Kidney epithelial cell (primary cell): ENCODE results near the gene KLRD1. TPM values are rescaled to one million over a fixed set of nuclear protein-coding genes. Genes with fewer than 3 reads are reported as not detected.
"Not testable (repeated sequence)": the region's sequence is repeated elsewhere in the genome, so short reads cannot be mapped to it uniquely, and the experiment has no call there.

ENCODE experiments used
- DNase-seq: peaks from one replicate; pipeline ENCODE4 v3.0.0-alpha.2; 2010; ENCODE audit warnings: low read depth
- H3K27me3 ChIP-seq: 2 replicates; pipeline ENCODE4 v1.6.0; 2011; ENCODE audit warnings: low read length; ENCODE audit not compliant: control insufficient read depth, insufficient read depth
- H3K36me3 ChIP-seq: 2 replicates; pipeline ENCODE4 v1.5.1; 2011; ENCODE audit warnings: low read length; ENCODE audit not compliant: control insufficient read depth, insufficient read depth
- H3K4me3 ChIP-seq: 2 replicates; pipeline ENCODE4 v1.5.1; 2011; ENCODE audit warnings: low read depth, mild to moderate bottlenecking, control low read depth, low read length
- total RNA-seq: library from RNA; depleted of rRNA; stranded (reverse); fragments of >200 nt; gene quantifications from 2 replicates; pipeline ENCODE4 v1.2.3, GENCODE V29; 2015
- TF ChIP-seq, protein P1 (sequence below): IDR thresholded peaks from 2 replicates; pipeline ENCODE4 v1.5.1; 2011; ENCODE audit warnings: mild to moderate bottlenecking, moderate library complexity, low read length, control low read depth, inconsistent platforms; ENCODE audit not compliant: insufficient read depth, poor library complexity, severe bottlenecking

The KLRD1 gene
- total RNA-seq, 1 donor from 2014 or later: under 0.01 TPM

DNA sequence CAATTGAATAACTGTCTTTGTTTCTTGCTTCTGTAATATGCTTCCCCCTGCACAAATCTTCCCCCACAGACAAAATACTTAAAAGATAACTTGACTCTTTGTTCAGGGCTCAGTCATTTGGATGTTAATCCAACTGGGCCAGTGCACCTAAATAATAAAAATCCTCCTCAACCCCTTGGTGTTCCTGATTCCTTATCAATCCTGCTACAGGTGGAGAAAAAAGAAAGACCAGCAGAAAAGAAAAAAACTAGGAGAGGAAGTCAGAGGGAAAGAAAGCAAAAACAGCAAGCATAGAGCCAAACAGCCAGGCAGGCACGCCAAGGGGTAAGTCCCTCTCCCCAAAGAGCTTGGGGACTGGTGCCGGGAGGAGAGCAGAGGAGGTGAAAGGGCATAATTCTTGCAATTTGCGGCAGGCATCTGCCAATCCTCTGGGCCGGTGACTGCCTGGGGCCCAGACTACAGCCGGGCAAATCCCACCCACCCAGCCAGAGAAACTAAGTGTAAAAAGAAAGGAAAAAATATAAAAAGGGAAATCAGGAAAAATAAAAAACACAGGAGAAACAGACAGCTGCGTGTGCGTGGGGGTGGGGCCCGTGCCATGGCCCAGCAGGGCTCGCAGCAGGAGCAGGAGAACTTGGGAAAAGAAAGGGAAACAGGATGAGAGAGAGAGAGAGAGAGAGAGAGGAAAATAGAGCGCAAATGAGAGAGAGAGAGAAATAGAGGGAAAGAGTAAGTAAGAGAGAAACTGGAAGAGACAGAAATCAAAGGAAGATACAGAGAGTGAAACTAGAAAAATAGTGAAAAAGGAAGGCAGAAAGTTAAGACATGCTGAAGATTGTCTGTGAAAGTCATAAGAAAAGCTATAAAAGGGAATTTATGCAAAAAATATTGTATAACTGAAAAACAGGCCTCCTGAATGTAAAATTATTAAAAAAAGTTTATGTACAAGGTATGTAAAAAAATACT, 60.8 kb downstream of the KLRD1 start:
- H3K4me3 ChIP-seq: no peak overlapping the region
- H3K36me3 ChIP-seq: no peaks in the 10 kb centered on the region
- H3K27me3 ChIP-seq: no peaks in the 10 kb centered on the region
- DNase-seq: no peak
- TF ChIP-seq, protein P1, sequence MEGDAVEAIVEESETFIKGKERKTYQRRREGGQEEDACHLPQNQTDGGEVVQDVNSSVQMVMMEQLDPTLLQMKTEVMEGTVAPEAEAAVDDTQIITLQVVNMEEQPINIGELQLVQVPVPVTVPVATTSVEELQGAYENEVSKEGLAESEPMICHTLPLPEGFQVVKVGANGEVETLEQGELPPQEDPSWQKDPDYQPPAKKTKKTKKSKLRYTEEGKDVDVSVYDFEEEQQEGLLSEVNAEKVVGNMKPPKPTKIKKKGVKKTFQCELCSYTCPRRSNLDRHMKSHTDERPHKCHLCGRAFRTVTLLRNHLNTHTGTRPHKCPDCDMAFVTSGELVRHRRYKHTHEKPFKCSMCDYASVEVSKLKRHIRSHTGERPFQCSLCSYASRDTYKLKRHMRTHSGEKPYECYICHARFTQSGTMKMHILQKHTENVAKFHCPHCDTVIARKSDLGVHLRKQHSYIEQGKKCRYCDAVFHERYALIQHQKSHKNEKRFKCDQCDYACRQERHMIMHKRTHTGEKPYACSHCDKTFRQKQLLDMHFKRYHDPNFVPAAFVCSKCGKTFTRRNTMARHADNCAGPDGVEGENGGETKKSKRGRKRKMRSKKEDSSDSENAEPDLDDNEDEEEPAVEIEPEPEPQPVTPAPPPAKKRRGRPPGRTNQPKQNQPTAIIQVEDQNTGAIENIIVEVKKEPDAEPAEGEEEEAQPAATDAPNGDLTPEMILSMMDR: no peak

- H3K36me3 ChIP-seq: no peaks in the 10 kb centered on the region
- TF ChIP-seq, protein P1: no peak
- no peak for DNase-seq
- no peak overlapping the region for H3K4me3 ChIP-seq
- no peaks in the 10 kb centered on the region for H3K27me3 ChIP-seq
These were observed 62.1 kb downstream of the KLRD1 start for GRCh38 chr12:10369557-10370415.

DNA sequence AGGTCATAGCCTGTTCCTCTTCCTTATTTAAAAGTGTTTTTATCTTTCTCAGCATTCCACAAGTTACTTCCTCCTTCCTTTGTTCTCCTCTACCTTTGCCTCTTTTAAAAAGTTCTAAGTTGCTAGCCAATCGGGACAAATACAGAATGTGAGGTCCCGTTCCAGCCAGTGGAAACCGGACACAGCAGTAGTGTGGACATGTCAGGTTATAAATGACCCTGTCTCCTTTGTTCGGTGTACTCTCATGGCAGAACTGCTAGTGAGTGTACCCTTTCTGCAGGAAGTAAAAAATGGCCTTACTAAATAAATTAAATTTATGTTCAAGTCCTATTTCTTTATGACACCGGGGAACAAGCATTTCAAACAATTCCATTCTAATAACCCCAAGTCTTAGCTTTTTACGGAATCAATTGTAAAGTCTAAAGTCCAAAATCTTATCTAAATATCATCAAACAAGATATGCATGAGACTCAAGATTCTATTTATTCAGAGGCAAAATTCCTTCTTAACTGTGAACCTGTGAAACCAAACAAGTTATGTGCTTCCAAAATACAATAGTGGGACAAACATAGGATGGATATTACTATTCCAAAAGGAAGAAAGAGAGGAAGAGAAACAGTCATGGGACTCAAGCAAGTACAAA, 64.3 kb downstream of the KLRD1 start:
- H3K36me3 ChIP-seq, DNase-seq, H3K4me3 ChIP-seq: not testable (repeated sequence)

GRCh38 chr12:10372559-10372958, 64.9 kb downstream of the KLRD1 start:
- TF ChIP-seq, protein P1: no peak
- no peak for DNase-seq

More for the DNA sequence above, 64.3 kb downstream of the KLRD1 start:
- H3K27me3 ChIP-seq: not testable (repeated sequence)

GRCh38 chr12:10374624-10375018, 67.0 kb downstream of the KLRD1 start:
- Histone ChIP-seq H3K27me3 (no peaks in the 10 kb centered on the region), H3K36me3 (no peaks in the 10 kb centered on the region), H3K4me3 (no peak overlapping the region)
- TF ChIP-seq, protein P1: no peak
- no peak for DNase-seq

More at GRCh38 chr12:10372559-10372958, 64.9 kb downstream of the KLRD1 start:
- H3K27me3 ChIP-seq: no peaks in the 10 kb centered on the region
- H3K36me3 ChIP-seq: no peaks in the 10 kb centered on the region
- H3K4me3 ChIP-seq: no peak overlapping the region

DNA sequence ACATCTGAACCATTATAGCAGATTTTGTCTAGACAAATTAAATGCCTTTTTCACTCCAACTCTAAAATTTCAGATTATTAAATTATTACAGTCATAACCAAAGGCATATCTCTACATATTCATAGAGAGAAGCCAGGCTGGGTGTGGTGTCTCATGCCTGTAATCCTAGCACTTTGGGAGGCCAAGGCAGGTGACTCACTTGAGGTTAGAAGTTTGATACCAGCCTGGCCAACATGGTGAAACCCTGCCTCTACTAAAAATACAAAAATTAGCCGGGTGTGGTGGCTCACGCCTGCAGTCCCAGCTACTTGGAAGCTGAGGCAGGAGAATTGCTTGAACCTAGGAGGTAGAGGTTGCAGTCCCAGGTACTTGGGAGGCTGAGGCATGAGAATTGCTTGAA, 71.1 kb downstream of the KLRD1 start:
- H3K4me3 ChIP-seq, DNase-seq, H3K36me3 ChIP-seq, H3K27me3 ChIP-seq: not testable (repeated sequence)

Other genes starting within 250 kb of the KLRD1 start
- 0.04 TPM in 1 of 2 replicates, not detected in the other for gene CLEC1A, start 208.9 kb upstream of the KLRD1 start, total RNA-seq
- gene CLEC7A, start 177.7 kb upstream of the KLRD1 start, total RNA-seq: 0.07 and 0.13 TPM in 2 replicates
- not detected in 2 replicates for gene OLR1, start 135.7 kb upstream of the KLRD1 start, total RNA-seq
- gene TMEM52B, start 128.8 kb upstream of the KLRD1 start, total RNA-seq: 0.48 TPM in 1 of 2 replicates, not detected in the other
- gene GABARAPL1, start 95.0 kb upstream of the KLRD1 start, total RNA-seq: 44.2 and 47.0 TPM in 2 replicates
- gene KLRK1, start 82.2 kb downstream of the KLRD1 start, total RNA-seq: 0.48 TPM in 1 of 2 replicates, not detected in the other
- gene KLRC4, start 101.9 kb downstream of the KLRD1 start, total RNA-seq: not detected in 2 replicates
- not detected in 2 replicates for gene KLRC3, start 112.7 kb downstream of the KLRD1 start, total RNA-seq
- not detected in 2 replicates for gene KLRC2, start 128.1 kb downstream of the KLRD1 start, total RNA-seq
- gene KLRC1, start 145.5 kb downstream of the KLRD1 start, total RNA-seq: not detected in 2 replicates
- gene EIF2S3B, start 198.0 kb downstream of the KLRD1 start, total RNA-seq: 0.62 and 1.3 TPM in 2 replicates